ENCODE results near the gene PADI2.

The PADI2 gene

DNA sequence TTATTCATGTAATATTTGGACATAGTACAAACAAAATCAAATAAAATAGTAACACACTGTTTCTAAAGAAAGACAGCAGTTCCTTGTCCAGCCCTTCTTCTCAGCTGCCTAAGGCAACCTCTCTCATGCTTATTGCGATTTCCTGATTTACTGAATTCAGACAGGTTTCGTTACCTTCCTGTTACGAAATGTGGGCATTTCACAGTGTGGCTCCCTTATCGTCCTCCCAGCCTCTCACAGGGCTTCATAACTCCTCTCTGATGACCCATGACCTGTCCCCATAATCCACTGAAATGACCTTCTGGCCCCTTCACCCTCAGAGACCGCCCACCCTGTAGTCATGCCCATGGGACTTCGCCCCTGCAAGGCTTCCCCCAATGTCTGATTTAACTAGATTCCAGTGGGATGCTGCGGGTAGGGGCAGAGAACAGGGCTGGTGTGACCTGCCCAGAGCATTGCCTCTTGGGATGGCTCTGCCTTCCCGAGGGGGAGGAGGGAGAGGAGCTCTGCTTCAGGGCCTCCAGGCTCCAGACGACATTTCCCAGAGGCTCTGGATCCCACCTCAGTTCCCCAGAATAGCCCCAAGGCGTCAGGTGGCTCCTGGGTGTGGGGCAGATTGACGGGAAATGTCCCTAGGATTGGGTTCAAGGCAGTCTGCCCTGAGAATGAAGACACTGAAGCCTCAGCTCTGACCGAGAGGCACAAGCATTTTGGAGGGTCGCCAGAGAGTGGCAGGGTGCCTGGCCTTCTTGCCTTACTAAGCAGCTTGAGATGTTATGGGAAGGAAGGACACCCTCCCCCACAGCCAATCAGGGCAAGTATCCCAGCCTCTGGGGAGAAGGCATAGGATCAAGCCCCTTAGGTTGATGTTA is 20.6 kb downstream of the PADI2 start:
- H3K4me3 ChIP-seq (ENCODE audit: low read length) = no peak overlapping the region
- TF ChIP-seq, protein P1, sequence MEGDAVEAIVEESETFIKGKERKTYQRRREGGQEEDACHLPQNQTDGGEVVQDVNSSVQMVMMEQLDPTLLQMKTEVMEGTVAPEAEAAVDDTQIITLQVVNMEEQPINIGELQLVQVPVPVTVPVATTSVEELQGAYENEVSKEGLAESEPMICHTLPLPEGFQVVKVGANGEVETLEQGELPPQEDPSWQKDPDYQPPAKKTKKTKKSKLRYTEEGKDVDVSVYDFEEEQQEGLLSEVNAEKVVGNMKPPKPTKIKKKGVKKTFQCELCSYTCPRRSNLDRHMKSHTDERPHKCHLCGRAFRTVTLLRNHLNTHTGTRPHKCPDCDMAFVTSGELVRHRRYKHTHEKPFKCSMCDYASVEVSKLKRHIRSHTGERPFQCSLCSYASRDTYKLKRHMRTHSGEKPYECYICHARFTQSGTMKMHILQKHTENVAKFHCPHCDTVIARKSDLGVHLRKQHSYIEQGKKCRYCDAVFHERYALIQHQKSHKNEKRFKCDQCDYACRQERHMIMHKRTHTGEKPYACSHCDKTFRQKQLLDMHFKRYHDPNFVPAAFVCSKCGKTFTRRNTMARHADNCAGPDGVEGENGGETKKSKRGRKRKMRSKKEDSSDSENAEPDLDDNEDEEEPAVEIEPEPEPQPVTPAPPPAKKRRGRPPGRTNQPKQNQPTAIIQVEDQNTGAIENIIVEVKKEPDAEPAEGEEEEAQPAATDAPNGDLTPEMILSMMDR (conservative IDR thresholded peaks at IDR 0.05; ENCODE audit: low read length) = no peak
- DNase-seq (ENCODE audit: low read depth) = peak; percentile 55

DNA sequence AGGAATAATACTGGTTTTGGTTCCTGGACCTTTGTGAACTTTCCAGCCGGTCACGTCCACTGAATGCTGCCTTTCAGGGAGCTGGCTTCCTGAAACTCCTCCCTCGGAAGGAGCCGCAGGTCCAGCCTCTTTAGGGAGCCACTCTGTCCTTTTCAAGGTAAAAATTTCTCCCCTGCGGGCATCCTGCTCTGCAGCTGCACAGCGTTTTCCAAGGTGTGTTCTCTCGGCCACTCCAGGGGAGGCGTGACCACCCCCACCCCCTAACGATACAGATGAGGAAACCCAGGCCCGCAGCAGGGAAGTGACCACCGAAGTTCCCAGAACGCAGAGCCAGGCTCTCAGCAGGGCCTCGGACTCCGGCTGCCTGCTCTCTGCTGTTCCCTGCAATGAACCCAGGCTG is 21.5 kb downstream of the PADI2 start:
- no peak for DNase-seq (ENCODE audit: low read depth)
- TF ChIP-seq, protein P1 (conservative IDR thresholded peaks at IDR 0.05; ENCODE audit: low read length) = no peak
- no peak overlapping the region for H3K4me3 ChIP-seq (ENCODE audit: low read length)

DNA sequence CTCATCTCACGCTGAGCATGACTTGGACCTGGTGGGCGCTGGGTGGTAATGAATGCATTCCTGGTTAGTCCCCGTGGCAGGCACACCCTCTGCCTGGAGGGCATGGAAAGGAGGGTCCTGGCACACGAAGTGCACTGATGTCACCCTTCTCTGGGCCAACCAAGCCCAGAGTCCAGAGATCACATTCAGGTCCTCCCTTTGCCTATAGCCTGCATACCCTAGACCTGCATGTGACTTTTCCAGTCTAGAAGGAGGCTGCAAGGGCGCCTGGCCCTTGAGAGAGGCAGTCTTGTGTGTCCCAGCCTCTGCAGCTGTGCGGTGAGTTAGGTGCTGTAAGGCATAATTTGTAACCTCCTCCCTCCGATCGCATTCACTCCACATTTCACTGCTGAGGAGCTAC is 22.1 kb downstream of the PADI2 start:
- TF ChIP-seq, protein P1 (conservative IDR thresholded peaks at IDR 0.05; ENCODE audit: low read length) = no peak
- no peak overlapping the region for H3K4me3 ChIP-seq (ENCODE audit: low read length)
- no peak for DNase-seq (ENCODE audit: low read depth)

DNA sequence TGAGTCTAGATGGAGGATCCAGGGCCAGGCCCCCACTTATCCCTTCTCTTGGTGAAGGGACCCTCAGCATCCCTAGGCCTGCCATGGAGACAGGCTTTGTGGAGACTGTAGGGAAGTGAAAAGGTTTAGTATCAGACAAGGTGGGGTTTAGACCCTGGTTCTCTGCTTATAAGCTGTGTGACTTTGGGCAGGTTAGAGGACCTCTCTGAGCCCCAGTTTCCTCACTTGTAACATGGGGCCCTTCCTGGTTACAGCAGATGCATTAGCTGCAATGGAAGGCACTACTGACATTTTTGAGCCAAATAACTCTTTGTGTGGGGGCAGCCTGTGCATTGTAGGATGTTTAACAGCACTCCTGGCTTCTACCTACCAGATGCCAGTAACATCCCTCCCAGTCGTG is 22.7 kb downstream of the PADI2 start:
- TF ChIP-seq, protein P1 (conservative IDR thresholded peaks at IDR 0.05; ENCODE audit: low read length) = no peak
- no peak for DNase-seq (ENCODE audit: low read depth)
- H3K4me3 ChIP-seq (ENCODE audit: low read length) = no peak overlapping the region

DNA sequence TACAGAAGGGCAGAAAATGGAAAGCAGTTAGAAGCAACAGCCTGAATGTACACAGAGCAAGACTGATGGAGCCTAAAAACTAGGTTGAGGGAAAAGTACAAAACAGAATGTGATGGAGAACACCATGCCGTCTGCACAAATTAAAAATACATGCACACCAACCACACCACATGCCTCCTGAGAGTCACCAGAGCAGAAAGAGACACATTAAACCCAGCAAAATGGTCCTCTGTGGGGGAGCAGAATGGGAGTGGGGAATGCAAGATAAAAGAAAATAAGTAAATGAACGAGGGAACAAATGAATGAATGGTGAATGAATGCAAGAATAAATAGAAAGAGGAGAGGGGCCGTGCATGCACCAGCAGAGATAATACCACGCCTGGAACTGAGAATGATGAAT is 24.1 kb downstream of the PADI2 start:
- no peak for DNase-seq (ENCODE audit: low read depth)
- TF ChIP-seq, protein P1 (conservative IDR thresholded peaks at IDR 0.05; ENCODE audit: low read length) = no peak
- H3K4me3 ChIP-seq (ENCODE audit: low read length) = no peak overlapping the region

DNA sequence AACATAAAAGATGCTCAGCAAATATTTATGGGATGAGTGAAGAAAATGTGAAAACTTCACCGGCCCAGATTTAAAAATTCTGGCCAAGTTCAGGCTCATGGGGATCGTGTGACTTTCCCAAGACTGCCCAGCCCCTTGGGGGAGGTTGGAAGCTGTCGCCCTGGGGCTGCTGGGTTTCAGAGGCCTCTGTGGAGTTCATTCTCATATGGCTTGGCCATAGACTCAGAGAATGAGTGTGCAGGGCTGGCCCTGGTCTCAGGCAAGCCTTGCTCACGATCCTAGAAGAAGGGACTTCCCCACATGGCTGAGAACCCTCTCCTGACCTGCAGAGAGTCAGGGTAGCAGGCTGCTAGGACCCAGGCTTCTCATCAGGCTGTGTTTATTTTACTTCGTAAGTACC is 24.6 kb downstream of the PADI2 start:
- no peak overlapping the region for H3K4me3 ChIP-seq (ENCODE audit: low read length)
- no peak for DNase-seq (ENCODE audit: low read depth)
- TF ChIP-seq, protein P1 (conservative IDR thresholded peaks at IDR 0.05; ENCODE audit: low read length) = no peak

DNA sequence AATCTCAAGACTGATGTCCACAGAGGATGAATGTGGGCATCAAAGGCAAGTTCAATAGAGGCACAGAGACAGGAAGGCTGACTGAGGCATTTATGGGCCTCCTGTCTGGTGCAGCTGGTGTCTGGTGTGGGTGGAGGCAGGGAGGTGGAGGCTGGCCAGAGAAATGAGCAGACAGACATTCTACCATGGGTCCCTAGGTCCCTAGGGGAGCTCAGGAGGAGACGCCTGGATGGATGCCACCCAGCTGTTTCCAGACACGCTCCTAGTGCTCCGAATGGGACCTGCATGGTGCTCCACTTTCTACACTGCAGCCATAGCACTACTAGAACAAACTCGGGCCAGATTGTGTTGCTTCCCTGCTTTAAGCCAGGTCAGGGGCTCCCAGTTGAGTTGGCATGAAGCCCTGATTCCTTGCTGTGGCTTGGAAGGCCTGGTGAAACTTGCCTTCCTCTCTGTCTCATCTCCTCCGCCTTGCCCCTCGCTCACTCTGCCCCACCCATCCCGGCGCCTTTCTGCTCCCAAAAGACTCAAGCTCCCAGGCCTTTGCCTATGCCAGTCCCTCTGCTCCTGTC is 25.3 kb downstream of the PADI2 start:
- H3K4me3 ChIP-seq (ENCODE audit: low read length) = no peak overlapping the region
- TF ChIP-seq, protein P1 (conservative IDR thresholded peaks at IDR 0.05; ENCODE audit: low read length) = no peak
- no peak for DNase-seq (ENCODE audit: low read depth)

Data from AG10803 (cell line).